Activated B cell treated with CpG ODN at 0.5 μM for 24 hours (primary cell): Measurements from ENCODE around the gene PRAMEF8. TPM values are rescaled to one million over a fixed set of nuclear protein-coding genes. Genes with fewer than 3 reads are reported as not detected.
"Not testable (repeated sequence)": the region's sequence is repeated elsewhere in the genome, so short reads cannot be mapped to it uniquely, and the experiment has no call there.

Source experiments
- ATAC-seq: fragments of 200-7000 bp; cut with Tn5 transposase; one replicate; pipeline ENCODE4 v1.10.0; 2021; ENCODE audit warnings: low read depth, mild to moderate bottlenecking, moderate library complexity
- CTCF ChIA-PET: fragments of 350-600 bp; sonication (Branson Sonifier 250); formaldehyde crosslinking; loops from one replicate; lab custom pipeline; 2021; ENCODE audit warnings: antibody characterized with exemption; lab: Charles Lee
- POLR2A ChIA-PET: fragments of 350-600 bp; sonication (Branson Sonifier 250); formaldehyde crosslinking; loops from one replicate; lab custom pipeline; 2021; ENCODE audit warnings: antibody characterized with exemption; lab: Charles Lee
- DNase-seq: peaks from one replicate; pipeline ENCODE4 v3.0.0; 2022
- H3K27ac Mint-ChIP-seq: one replicate; pipeline ENCODE4 v1.8.0; 2020; ENCODE audit warnings: mixed read lengths
- H3K27me3 Mint-ChIP-seq: one replicate; pipeline ENCODE4 v1.8.0; 2021; ENCODE audit warnings: mixed read lengths
- H3K36me3 Mint-ChIP-seq: one replicate; pipeline ENCODE4 v1.8.0; 2021; ENCODE audit warnings: low read depth, mixed read lengths
- H3K4me1 Mint-ChIP-seq: one replicate; pipeline ENCODE4 v1.8.0; 2021; ENCODE audit warnings: mixed read lengths
- H3K4me3 Mint-ChIP-seq: one replicate; pipeline ENCODE4 v1.8.0; 2020; ENCODE audit warnings: mild to moderate bottlenecking, mixed read lengths
- H3K9me3 Mint-ChIP-seq: one replicate; pipeline ENCODE4 v1.8.0; 2020; ENCODE audit warnings: mixed read lengths
- intact Hi-C: fragments of 100-400 bp; cut with micrococcal nuclease; formaldehyde crosslinking; loops from one replicate; pipeline ENCODE4 v1.15.1; 2024
- total RNA-seq: library from RNA; stranded (reverse); gene quantifications from 2 replicates; pipeline ENCODE4 v1.2.3, GENCODE V29; 2022

The PRAMEF8 gene
- total RNA-seq, 1 donor from 2014 or later = not detected

DNA sequence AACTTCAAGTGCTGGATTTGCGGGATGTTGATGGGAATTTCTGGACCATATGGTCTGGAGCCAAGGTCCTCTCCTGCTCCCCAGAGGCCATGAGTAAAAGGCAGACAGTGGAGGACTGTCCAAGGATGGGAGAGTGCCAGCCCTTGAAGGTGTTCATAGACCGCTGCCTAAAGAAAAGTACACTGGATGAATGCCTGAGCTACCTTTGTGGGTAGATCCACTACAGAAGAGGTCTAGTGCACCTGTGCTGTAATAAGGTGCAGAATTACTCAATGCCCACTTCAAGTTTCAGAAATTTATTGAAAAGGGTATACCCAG lies 38.4 kb downstream of the PRAMEF8 start:
- H3K9me3 Mint-ChIP-seq, H3K4me1 Mint-ChIP-seq, intact Hi-C loops, CTCF ChIA-PET, ATAC-seq, H3K27ac Mint-ChIP-seq, H3K4me3 Mint-ChIP-seq, H3K36me3 Mint-ChIP-seq, POLR2A ChIA-PET, DNase-seq, H3K27me3 Mint-ChIP-seq: not testable (repeated sequence)

DNA sequence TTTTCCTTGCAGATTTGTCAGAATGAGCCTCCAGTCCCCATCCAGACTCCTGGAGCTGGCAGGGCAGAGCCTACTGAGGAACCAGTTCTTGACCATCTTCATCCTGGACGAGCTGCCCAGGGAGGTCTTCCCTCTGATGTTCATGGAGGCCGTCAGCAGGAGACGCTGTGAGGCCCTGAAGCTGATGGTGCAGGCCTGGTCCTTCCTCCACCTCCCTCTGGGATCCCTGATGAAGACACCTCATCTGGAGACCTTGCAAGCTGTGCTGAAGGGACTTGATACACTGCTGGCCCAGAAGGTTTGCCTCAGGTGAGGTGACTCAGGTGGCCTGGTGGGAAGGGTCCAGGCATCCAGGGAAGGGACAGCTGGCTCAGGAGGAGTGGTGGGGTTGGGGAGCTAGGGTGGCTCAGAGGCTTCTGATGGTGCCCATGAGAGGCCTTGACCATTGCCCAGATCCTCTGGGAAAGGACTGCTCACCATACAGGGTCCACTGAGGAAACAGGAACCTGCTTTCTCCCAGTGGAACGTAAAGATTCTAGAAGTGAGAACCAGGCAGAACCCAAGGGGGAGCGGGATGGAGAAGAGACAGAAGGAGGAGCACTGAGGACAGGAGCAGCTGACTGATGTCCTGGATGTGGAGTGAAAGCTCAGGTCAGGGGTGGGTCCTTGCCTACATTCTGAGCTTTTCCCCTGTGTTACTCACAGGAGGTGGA lies 38.9 kb downstream of the PRAMEF8 start:
- H3K27me3 Mint-ChIP-seq, H3K9me3 Mint-ChIP-seq, H3K36me3 Mint-ChIP-seq, POLR2A ChIA-PET, DNase-seq, H3K4me3 Mint-ChIP-seq, H3K27ac Mint-ChIP-seq, CTCF ChIA-PET, intact Hi-C loops, ATAC-seq, H3K4me1 Mint-ChIP-seq: not testable (repeated sequence)

DNA sequence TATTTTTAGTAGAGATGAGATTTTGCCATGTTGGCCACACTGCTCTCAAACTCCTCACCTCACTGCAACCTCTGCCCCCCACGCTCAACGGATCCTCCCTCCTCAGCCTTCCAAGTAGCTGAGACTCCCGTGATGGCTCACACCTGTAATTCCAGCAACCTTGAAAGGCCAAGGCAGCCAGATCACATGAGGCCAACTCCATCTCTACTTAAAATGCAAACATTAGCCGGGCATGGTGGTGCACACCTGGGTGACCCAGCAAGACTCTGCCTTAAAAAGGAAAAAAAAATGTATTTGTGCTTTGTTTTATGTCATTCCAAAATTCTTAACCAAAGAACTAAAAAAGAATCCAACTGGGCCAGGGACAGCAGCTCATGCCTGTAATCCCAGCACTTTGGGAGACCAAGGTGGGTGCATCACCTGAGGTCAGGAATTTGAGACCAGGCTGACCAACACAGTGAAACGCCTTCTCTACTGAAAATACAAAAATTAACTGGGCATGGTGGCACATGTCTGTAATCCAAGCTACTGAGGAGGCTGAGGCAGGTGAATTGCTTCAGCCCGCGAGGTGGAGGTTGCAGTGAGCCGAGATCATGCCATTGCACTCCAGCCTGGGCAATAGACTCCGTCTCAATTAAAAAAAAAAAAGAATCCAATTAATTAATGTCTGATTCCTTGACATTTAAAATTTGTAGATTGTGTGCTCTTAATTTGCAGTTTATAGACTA lies 41.2 kb downstream of the PRAMEF8 start:
- intact Hi-C loops, H3K27me3 Mint-ChIP-seq, POLR2A ChIA-PET: not testable (repeated sequence)

DNA sequence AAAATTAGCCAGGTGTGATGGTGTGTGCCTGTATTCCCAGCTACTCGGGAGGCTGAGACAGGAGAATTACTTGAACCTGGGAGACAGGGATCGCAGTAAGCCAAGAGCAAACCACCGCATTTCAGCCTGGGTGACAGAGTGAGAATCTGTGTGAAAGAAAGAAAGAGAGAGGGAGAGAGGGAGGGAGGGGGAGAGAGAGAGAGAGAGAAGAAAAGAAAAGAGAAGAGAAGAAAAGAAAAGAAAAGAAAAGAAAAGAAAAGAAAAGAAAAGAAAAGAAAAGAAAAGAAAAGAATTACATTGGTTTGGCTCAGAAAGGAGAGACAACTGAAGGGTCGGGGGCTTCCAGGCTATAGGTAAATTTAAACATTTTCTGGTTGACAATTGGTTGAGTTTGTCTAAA lies 45.3 kb downstream of the PRAMEF8 start:
- intact Hi-C loops, H3K4me3 Mint-ChIP-seq, H3K9me3 Mint-ChIP-seq, CTCF ChIA-PET, POLR2A ChIA-PET, ATAC-seq, H3K27me3 Mint-ChIP-seq, H3K4me1 Mint-ChIP-seq, DNase-seq, H3K27ac Mint-ChIP-seq, H3K36me3 Mint-ChIP-seq: not testable (repeated sequence)

More for the DNA sequence above, 41.2 kb downstream of the PRAMEF8 start:
- DNase-seq, H3K36me3 Mint-ChIP-seq, ATAC-seq, H3K4me1 Mint-ChIP-seq, H3K27ac Mint-ChIP-seq, CTCF ChIA-PET, H3K9me3 Mint-ChIP-seq, H3K4me3 Mint-ChIP-seq: not testable (repeated sequence)

DNA sequence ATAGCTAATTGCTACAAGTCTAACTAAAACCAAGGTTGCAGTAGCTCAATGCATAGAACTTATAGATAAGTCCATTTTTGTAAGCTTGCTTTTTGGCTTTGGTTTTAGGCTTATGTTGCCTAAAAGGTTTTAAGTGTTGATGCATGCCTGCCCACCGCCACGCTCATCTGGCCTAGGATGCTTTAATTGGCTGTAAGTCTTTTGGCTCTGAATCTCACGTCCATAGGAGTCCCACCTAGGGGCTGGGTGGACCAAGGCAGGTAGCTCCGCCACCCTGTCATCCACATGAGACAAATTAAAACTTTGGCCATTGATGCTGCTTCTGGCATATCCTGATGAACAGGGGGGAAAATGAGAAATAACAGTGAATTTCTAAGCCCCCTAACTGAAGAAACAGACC lies 47.4 kb downstream of the PRAMEF8 start:
- H3K27me3 Mint-ChIP-seq, ATAC-seq, H3K9me3 Mint-ChIP-seq, CTCF ChIA-PET, H3K4me1 Mint-ChIP-seq, POLR2A ChIA-PET, H3K4me3 Mint-ChIP-seq, H3K36me3 Mint-ChIP-seq, intact Hi-C loops, DNase-seq, H3K27ac Mint-ChIP-seq: not testable (repeated sequence)

DNA sequence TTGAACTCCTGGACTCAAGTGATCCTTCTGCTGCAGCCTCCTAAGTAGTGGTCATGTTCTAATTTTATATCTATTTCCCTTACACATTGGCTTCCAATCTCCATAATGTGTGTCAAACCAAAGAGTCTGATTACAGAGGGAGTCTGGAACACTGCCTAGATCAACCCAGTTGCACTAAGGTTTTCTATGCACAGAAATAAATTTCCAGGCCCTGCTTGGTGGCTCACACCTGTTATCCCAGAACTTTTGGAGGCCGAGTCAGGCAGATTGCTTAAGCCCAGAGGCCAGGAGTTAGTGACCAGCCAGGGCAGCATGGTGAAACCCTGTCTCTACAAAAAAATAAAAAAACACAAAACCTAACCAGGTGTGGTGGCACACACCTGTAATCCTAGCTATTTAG lies 50.9 kb downstream of the PRAMEF8 start:
- H3K4me3 Mint-ChIP-seq, CTCF ChIA-PET, H3K27ac Mint-ChIP-seq, H3K27me3 Mint-ChIP-seq, H3K4me1 Mint-ChIP-seq, DNase-seq, POLR2A ChIA-PET, H3K9me3 Mint-ChIP-seq, intact Hi-C loops, H3K36me3 Mint-ChIP-seq, ATAC-seq: not testable (repeated sequence)

DNA sequence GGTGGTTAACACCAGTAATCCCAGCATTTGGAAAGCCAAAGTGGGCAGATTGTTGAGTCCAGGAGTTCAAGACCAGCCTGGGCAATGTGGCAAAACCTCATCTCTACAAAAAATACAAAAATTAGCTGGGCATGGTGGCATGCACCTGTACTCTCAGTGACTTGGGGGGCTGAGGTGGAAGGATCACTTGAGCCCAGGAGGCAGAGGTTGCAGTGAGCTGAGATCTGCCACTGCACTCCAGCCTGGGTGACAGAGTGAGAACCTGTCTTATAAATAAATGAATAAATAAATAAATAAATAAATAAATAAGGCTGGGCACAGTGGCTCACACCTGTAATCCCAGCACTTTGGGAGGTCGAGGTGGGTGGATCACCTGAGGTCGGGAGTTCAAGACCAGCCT lies 52.9 kb downstream of the PRAMEF8 start:
- H3K27ac Mint-ChIP-seq, H3K9me3 Mint-ChIP-seq, H3K27me3 Mint-ChIP-seq, CTCF ChIA-PET, H3K4me3 Mint-ChIP-seq, H3K36me3 Mint-ChIP-seq, DNase-seq, ATAC-seq, POLR2A ChIA-PET, intact Hi-C loops, H3K4me1 Mint-ChIP-seq: not testable (repeated sequence)

Other genes starting within 250 kb of the PRAMEF8 start
- gene PRAMEF27, start 228.6 kb downstream of the PRAMEF8 start, total RNA-seq = not detected in 2 replicates
- gene HNRNPCL3, start 224.4 kb downstream of the PRAMEF8 start, total RNA-seq = not detected in 2 replicates
- gene PRAMEF25, start 214.4 kb downstream of the PRAMEF8 start, total RNA-seq = not detected in 2 replicates
- not detected in 2 replicates for gene HNRNPCL2, start 168.3 kb downstream of the PRAMEF8 start, total RNA-seq
- gene PRAMEF26, start 129.1 kb downstream of the PRAMEF8 start, total RNA-seq = not detected in 2 replicates
- gene HNRNPCL4, start 119.5 kb downstream of the PRAMEF8 start, total RNA-seq = not detected in 2 replicates
- gene PRAMEF9, start 113.3 kb downstream of the PRAMEF8 start, total RNA-seq = not detected in 2 replicates
- not detected in 2 replicates for gene PRAMEF13, start 83.7 kb downstream of the PRAMEF8 start, total RNA-seq
- gene PRAMEF18, start 59.0 kb downstream of the PRAMEF8 start, total RNA-seq = not detected in 2 replicates
- gene PRAMEF5, start 30.9 kb downstream of the PRAMEF8 start, total RNA-seq = not detected in 2 replicates
- gene PRAMEF33, start 18.4 kb upstream of the PRAMEF8 start, total RNA-seq = not detected in 2 replicates
- gene PRAMEF15, start 30.4 kb upstream of the PRAMEF8 start, total RNA-seq = not detected in 2 replicates
- gene PRAMEF14, start 62.0 kb upstream of the PRAMEF8 start, total RNA-seq = not detected in 2 replicates
- not detected in 2 replicates for gene PRAMEF19, start 86.8 kb upstream of the PRAMEF8 start, total RNA-seq
- gene PRAMEF17, start 104.5 kb upstream of the PRAMEF8 start, total RNA-seq = not detected in 2 replicates
- not detected in 2 replicates for gene PRAMEF20, start 125.3 kb upstream of the PRAMEF8 start, total RNA-seq
- not detected in 2 replicates for gene LRRC38, start 228.9 kb upstream of the PRAMEF8 start, total RNA-seq